ENCODE data around the gene LPO. TPM values are rescaled to one million over a fixed set of nuclear protein-coding genes. Genes with fewer than 3 reads are reported as not detected.
A peak's percentile ranks its signal among the peaks of the same experiment; 100 is the strongest.

The LPO gene
- total RNA-seq, 1 donor from 2014 or later: not detected

GRCh38 chr17:58285422-58285810, 47.0 kb downstream of the LPO start:
- peaks cover 2% of the 10 kb centered on the region for H3K4me1 Mint-ChIP-seq (ENCODE audit: low read depth, unreplicated experiment)
- TF ChIP-seq, protein P1, sequence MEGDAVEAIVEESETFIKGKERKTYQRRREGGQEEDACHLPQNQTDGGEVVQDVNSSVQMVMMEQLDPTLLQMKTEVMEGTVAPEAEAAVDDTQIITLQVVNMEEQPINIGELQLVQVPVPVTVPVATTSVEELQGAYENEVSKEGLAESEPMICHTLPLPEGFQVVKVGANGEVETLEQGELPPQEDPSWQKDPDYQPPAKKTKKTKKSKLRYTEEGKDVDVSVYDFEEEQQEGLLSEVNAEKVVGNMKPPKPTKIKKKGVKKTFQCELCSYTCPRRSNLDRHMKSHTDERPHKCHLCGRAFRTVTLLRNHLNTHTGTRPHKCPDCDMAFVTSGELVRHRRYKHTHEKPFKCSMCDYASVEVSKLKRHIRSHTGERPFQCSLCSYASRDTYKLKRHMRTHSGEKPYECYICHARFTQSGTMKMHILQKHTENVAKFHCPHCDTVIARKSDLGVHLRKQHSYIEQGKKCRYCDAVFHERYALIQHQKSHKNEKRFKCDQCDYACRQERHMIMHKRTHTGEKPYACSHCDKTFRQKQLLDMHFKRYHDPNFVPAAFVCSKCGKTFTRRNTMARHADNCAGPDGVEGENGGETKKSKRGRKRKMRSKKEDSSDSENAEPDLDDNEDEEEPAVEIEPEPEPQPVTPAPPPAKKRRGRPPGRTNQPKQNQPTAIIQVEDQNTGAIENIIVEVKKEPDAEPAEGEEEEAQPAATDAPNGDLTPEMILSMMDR (IDR thresholded peaks at IDR 0.05; ENCODE audit: partially characterized antibody, unreplicated experiment): no peak
- no peaks in the 10 kb centered on the region for H3K36me3 Mint-ChIP-seq (ENCODE audit: unreplicated experiment)
- peaks cover 5% of the 10 kb centered on the region for H3K27me3 Mint-ChIP-seq (ENCODE audit: unreplicated experiment)
- H3K4me3 Mint-ChIP-seq (ENCODE audit: unreplicated experiment): no peak overlapping the region
- no peak for DNase-seq
- no peaks in the 10 kb centered on the region for H3K9me3 Mint-ChIP-seq (ENCODE audit: unreplicated experiment)
- no peak overlapping the region for H3K27ac Mint-ChIP-seq (ENCODE audit: unreplicated experiment)

GRCh38 chr17:58289869-58290268, 51.5 kb downstream of the LPO start:
- no peaks in the 10 kb centered on the region for H3K36me3 Mint-ChIP-seq (ENCODE audit: unreplicated experiment)
- DNase-seq: no peak
- TF ChIP-seq, protein P1 (IDR thresholded peaks at IDR 0.05; ENCODE audit: partially characterized antibody, unreplicated experiment): no peak
- no peak overlapping the region for H3K27ac Mint-ChIP-seq (ENCODE audit: unreplicated experiment)
- no peaks in the 10 kb centered on the region for H3K9me3 Mint-ChIP-seq (ENCODE audit: unreplicated experiment)
- no peaks in the 10 kb centered on the region for H3K27me3 Mint-ChIP-seq (ENCODE audit: unreplicated experiment)
- H3K4me3 Mint-ChIP-seq (ENCODE audit: unreplicated experiment): no peak overlapping the region
- peaks cover under 1% of the 10 kb centered on the region for H3K4me1 Mint-ChIP-seq (ENCODE audit: low read depth, unreplicated experiment)

GRCh38 chr17:58291246-58291645, 52.9 kb downstream of the LPO start:
- Mint-ChIP-seq H3K4me1 (ENCODE audit: low read depth, unreplicated experiment) (no peaks in the 10 kb centered on the region), H3K36me3 (ENCODE audit: unreplicated experiment) (no peaks in the 10 kb centered on the region), H3K27me3 (ENCODE audit: unreplicated experiment) (no peaks in the 10 kb centered on the region), H3K27ac (ENCODE audit: unreplicated experiment) (no peak overlapping the region), H3K9me3 (ENCODE audit: unreplicated experiment) (no peaks in the 10 kb centered on the region), H3K4me3 (ENCODE audit: unreplicated experiment) (no peak overlapping the region)
- DNase-seq: no peak
- TF ChIP-seq, protein P1 (IDR thresholded peaks at IDR 0.05; ENCODE audit: partially characterized antibody, unreplicated experiment): no peak

GRCh38 chr17:58294034-58294433, 55.6 kb downstream of the LPO start:
- Mint-ChIP-seq H3K36me3 (ENCODE audit: unreplicated experiment) (no peaks in the 10 kb centered on the region), H3K27ac (ENCODE audit: unreplicated experiment) (no peak overlapping the region), H3K4me3 (ENCODE audit: unreplicated experiment) (no peak overlapping the region), H3K4me1 (ENCODE audit: low read depth, unreplicated experiment) (no peaks in the 10 kb centered on the region), H3K27me3 (ENCODE audit: unreplicated experiment) (no peaks in the 10 kb centered on the region), H3K9me3 (ENCODE audit: unreplicated experiment) (no peaks in the 10 kb centered on the region)
- no peak for DNase-seq
- TF ChIP-seq, protein P1 (IDR thresholded peaks at IDR 0.05; ENCODE audit: partially characterized antibody, unreplicated experiment): no peak

DNA sequence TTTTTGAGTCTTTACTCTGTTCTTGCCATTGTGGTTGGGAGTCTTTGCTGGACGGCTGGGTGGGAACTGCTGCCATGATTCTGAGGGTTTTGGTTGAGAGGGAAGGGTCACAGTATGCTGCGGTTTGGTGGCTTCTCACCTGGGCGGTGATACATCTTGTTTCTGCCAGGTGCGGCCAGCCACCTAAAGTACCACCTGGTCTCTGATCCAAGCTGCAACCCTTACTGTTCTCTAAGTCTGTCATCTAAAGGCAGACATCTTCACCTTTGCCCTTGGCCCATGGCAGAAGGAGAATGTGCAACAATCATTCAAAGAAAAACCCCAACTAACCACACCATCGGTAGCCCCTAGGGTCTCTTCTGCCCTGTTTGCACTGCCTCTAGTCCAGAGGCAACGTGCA, 62.0 kb downstream of the LPO start:
- peaks cover 4% of the 10 kb centered on the region for H3K4me1 Mint-ChIP-seq (ENCODE audit: low read depth, unreplicated experiment)
- DNase-seq: peak; percentile 10
- TF ChIP-seq, protein P1 (IDR thresholded peaks at IDR 0.05; ENCODE audit: partially characterized antibody, unreplicated experiment): no peak
- no peak overlapping the region for H3K27ac Mint-ChIP-seq (ENCODE audit: unreplicated experiment)
- no peaks in the 10 kb centered on the region for H3K9me3 Mint-ChIP-seq (ENCODE audit: unreplicated experiment)
- H3K27me3 Mint-ChIP-seq (ENCODE audit: unreplicated experiment): no peaks in the 10 kb centered on the region
- H3K4me3 Mint-ChIP-seq (ENCODE audit: unreplicated experiment): no peak overlapping the region
- no peaks in the 10 kb centered on the region for H3K36me3 Mint-ChIP-seq (ENCODE audit: unreplicated experiment)
